ENCODE results near the gene ADGRV1.

- no peak for TF ChIP-seq POLR2A (IDR thresholded peaks at IDR 0.05)
- TF ChIP-seq, protein P1, sequence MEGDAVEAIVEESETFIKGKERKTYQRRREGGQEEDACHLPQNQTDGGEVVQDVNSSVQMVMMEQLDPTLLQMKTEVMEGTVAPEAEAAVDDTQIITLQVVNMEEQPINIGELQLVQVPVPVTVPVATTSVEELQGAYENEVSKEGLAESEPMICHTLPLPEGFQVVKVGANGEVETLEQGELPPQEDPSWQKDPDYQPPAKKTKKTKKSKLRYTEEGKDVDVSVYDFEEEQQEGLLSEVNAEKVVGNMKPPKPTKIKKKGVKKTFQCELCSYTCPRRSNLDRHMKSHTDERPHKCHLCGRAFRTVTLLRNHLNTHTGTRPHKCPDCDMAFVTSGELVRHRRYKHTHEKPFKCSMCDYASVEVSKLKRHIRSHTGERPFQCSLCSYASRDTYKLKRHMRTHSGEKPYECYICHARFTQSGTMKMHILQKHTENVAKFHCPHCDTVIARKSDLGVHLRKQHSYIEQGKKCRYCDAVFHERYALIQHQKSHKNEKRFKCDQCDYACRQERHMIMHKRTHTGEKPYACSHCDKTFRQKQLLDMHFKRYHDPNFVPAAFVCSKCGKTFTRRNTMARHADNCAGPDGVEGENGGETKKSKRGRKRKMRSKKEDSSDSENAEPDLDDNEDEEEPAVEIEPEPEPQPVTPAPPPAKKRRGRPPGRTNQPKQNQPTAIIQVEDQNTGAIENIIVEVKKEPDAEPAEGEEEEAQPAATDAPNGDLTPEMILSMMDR (IDR thresholded peaks at IDR 0.05), result no peak
Measured at GRCh38 chr5:91089758-91090157, 531.2 kb downstream of the ADGRV1 start.
